Measurements from ENCODE around the gene FLNC.
A peak's percentile ranks its signal among the peaks of the same experiment; 100 is the strongest.

FLNC gene

GRCh38 chr7:128804484-128804883, 25.7 kb upstream of the FLNC start:
- no peak for DNase-seq (ENCODE audit: low spot score)

DNA sequence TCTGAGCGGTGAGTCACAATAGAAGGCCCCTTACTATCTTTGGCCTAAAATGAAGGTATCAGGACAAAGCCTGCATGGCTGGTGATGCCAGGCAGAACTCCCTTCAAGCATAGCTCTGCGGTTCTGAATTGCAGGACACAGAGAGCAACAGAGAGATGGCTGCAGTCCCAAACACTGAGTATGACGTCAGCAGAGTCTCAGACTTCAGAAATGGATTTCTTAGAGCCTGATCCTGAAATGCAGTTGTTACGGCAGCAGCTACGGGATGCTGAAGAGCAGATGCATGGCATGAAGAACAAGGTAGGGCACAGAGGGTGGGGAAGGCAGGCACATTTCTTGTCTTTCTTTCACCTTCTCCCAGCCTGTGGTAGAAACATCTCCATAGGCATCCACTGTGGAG, 25.0 kb upstream of the FLNC start:
- no peak for DNase-seq (ENCODE audit: low spot score)

GRCh38 chr7:128807191-128807590, 23.0 kb upstream of the FLNC start:
- DNase-seq (ENCODE audit: low spot score): no peak

GRCh38 chr7:128809363-128809762, 20.8 kb upstream of the FLNC start:
- no peak for DNase-seq (ENCODE audit: low spot score)

DNA sequence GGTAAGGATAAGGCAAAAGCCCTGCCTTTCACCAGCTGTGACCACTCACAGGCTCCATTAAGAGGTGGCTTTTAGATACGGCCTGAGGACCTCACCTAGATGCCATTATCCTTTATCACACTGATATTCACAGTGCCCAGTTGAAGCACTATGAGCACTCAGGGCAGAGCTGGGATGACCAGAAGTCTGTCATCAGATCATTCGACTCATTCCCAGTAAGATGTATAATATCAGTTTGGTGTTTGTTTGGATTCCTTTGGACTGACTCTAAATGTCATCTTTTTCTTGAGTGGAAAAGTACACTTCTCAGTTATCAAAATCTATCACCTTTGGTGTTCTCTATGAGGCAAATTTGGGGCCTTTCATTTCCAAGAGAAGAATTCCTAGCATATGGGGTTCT, 19.7 kb upstream of the FLNC start:
- DNase-seq (ENCODE audit: low spot score): no peak

DNA sequence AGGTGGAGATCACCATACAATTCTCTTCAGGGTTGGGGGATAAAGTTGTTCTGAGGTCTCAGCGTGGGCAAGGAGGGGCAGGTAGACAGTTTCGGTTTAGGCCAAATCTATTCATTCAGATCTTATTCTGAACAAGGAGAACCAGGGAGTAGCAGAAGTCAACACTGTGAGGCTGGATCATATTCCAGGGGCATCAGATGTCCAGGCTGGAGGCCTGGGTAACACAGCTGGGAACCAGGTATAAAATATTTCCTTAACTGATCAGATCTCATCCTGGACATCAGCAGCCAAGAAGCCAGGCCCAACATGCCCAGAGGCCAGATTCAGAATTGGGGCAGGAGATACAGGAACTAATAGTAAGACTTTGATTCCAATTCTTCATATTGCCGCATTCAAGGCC, 19.2 kb upstream of the FLNC start:
- DNase-seq (ENCODE audit: low spot score): no peak

GRCh38 chr7:128811631-128812430, 18.4 kb upstream of the FLNC start:
- peak; percentile 49 for DNase-seq (ENCODE audit: low spot score)

DNA sequence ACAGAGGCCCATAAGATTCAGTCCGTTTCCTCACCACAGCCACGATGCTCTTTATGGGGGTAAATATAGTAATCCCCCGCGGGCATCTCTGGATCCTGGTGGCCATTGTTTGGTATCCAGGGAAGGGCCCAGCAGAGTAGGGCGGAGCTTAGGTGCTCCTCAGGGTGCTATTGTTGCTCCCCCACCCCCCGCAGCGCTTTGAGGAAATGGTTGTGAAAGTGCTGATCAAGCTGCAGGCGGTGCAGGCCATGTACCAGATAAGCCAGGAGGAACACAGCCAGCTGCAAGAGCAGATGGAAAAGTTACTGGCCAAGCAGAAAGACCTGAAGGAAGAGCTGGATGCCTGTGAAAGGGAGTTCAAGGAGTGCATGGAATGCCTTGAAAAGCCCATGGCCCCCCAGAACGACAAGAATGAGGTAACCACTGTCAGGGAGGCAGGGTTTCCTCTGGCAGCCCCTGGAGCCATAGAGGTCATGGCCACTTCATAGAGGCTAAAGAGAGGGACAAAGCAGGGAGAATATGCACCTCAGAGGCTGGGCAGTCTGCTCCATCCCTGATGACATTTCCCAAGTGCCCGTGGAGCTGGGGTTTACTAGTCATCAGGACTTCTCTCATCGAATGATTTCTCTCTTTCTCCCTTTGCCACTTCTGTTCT, 17.6 kb upstream of the FLNC start:
- no peak for DNase-seq (ENCODE audit: low spot score)

DNA sequence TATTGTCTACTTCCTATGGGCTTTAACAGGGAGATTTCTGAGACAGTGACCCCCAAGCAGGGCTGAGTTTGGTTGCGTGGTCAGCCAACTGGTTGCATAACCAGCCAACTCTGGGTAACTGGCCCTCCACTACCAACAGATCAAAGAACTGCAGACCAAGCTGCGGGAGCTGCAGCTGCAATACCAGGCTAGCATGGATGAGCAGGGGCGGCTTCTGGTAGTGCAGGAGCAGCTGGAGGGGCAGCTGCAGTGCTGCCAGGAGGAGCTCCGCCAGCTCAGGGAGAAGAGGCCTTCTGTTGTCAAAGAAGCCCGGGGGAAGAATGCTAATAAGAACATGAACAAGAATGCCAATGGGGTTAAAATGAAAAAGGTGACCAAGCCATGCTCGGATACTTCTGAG, 15.7 kb upstream of the FLNC start:
- no peak for DNase-seq (ENCODE audit: low spot score)

- DNase-seq (ENCODE audit: low spot score): no peak
Measured at GRCh38 chr7:128815289-128815942, 14.8 kb upstream of the FLNC start.

GRCh38 chr7:128818694-128819093, 11.5 kb upstream of the FLNC start:
- DNase-seq (ENCODE audit: low spot score): no peak

- no peak for DNase-seq (ENCODE audit: low spot score)
Measured at GRCh38 chr7:128821724-128822123, 8.5 kb upstream of the FLNC start.

DNA sequence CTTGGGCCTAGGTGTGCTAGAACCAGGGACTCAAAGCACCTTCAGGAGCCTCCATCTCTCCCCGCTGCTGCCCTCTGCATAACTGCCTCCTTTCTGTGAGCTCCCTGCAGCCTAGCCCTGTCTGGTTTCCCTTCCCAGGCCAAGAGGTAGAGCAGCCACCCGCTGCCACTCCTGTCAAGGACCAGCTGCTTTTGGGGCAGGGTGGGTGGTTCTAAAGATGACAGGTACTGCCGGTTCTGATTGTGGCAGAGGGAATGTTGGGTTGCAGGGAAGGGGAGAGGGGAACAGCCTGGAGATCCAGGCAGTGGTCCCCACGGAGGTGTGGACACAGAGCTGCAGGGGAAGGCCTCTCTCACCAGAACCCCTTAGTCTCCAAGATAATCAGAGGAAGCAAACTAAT, 3.7 kb upstream of the FLNC start:
- DNase-seq (ENCODE audit: low spot score): no peak

- no peak for DNase-seq (ENCODE audit: low spot score)
Measured at GRCh38 chr7:128826916-128827247, 3.3 kb upstream of the FLNC start.

DNA sequence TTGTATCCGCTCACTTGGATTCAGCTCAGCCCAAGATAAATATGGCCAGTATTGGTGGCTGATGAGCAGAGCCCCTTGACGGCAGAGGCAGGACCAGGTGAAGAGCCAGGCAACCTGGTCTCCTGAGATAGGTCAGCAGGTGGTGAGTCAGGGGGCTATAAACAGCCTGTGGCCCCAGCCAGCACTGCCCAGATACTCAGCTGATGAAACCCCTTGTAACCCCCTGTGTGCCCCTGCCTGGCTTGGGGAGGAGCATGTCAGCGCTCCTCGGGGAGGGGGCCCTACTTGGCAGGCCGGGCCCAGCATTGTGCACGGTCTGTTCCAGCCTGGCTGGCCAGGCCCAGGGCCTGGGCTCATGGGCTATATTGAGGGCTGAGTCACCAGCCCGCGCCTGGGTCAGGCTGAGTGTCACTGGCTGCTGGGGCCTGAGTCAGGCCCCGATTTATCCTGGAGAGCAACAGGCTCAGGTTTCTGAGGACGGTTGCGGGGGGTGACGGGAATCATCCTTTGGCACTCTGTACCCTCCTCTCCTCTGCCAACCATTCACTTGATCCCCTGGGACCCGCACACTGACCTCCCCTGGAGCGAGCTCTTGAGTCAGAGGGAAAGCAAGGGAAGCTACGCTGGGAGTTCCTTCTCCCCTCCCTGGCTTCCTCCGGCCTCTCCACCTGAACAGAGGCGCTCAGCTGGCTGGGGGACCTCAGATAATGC, 2.8 kb upstream of the FLNC start:
- DNase-seq (ENCODE audit: low spot score): no peak

DNA sequence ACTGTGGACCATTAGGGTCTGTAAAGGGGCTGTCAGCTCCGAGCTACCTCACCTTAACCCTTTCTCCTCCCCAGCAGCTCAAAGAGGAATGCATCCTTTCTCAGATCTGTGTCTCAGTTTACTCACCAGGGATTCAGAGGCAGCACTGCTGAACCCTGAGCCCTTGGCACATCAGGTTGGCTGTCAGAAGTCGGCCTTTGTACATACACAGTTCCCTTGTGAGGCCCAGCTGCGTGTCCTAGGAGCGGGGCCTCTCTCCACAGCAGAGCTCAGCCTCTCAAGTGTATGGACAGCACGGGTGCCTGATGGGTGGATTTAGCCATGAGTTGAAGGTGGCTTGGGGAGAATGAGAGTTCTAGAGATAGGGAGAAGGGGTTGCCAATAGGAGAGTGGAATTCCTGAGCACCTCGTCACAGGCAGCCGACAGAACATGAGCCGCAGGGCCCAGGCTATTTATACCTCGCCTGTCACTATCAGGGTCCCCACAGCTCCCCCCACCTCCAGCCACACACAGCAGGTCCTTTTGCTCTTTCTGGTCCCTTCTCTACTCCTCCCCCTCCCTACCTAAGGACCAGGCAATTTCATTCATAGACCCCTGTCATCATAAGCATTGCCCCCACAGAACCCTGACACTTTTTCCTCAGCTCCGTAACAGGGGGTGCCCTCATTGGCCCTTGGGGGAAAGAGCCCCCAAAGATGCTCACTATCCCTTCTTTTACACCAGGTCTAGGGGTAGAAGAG, 2.1 kb upstream of the FLNC start:
- peak; percentile 32 for DNase-seq (ENCODE audit: low spot score)

- DNase-seq (ENCODE audit: low spot score): no peak
Measured at GRCh38 chr7:128829391-128830166, 627 bp upstream of the FLNC start.

- DNase-seq (ENCODE audit: low spot score): peak; percentile 68
Measured at GRCh38 chr7:128831178-128831993, 1.2 kb downstream of the FLNC start.

- no peak for DNase-seq (ENCODE audit: low spot score)
Measured at GRCh38 chr7:128831994-128832879, 2.0 kb downstream of the FLNC start.

GRCh38 chr7:128832880-128833147, 2.6 kb downstream of the FLNC start:
- DNase-seq (ENCODE audit: low spot score): no peak

Measured in cerebellar cortex (tissue), 1 donor.